H1 (cell line): ENCODE measurements around the gene SENP7. TPM values are rescaled to one million over a fixed set of nuclear protein-coding genes. Genes with fewer than 3 reads are reported as not detected.

ENCODE experiments used
- ASH2L ChIP-seq: fragments of 200-600, 300-600 bp; sonication (generic); IDR thresholded peaks from one replicate; pipeline ENCODE4 v1.7.1; 2017; ENCODE audit warnings: low read length
- ATF3 ChIP-seq: IDR thresholded peaks from 2 replicates; pipeline ENCODE4 v1.6.1; 2011; ENCODE audit warnings: low read depth, mild to moderate bottlenecking, low read length; ENCODE audit not compliant: insufficient read depth
- BCL11A ChIP-seq, 2 experiments: IDR thresholded peaks; one replicate each; pipeline ENCODE4 v1.6.1; 2011; ENCODE audit warnings: low read depth in 2 of 2, low read length in 2 of 2, mild to moderate bottlenecking in 2 of 2
- CBX5 ChIP-seq: fragments of 300-800, 300-1000 bp; sonication (generic); IDR thresholded peaks from 2 replicates; pipeline ENCODE4 v1.7.1; 2016; ENCODE audit warnings: antibody characterized with exemption, low read length, low read depth
- CREB1 ChIP-seq: IDR thresholded peaks from 2 replicates; pipeline ENCODE4 v1.6.1; 2012; ENCODE audit warnings: inconsistent platforms
- CTCF ChIP-seq, 3 experiments: IDR thresholded peaks; 1 replicate in 2 of 3; 2 replicates in 1 of 3; pipeline versions ENCODE4 v1.5.1 to v1.6.1; 2011; ENCODE audit warnings: low read length in 3 of 3, mild to moderate bottlenecking in 3 of 3, inconsistent platforms in 2 of 3, low read depth in 1 of 3, moderate library complexity in 1 of 3; ENCODE audit not compliant: insufficient read depth in 1 of 3; ENCODE audit errors: control extremely low read depth in 1 of 3
- E2F6 ChIP-seq: IDR thresholded peaks from 2 replicates; pipeline ENCODE4 v1.6.1; 2012; ENCODE audit warnings: inconsistent platforms
- EGR1 ChIP-seq: IDR thresholded peaks from 2 replicates; pipeline ENCODE4 v1.6.1; 2011; ENCODE audit warnings: low read depth, low read length, borderline replicate concordance
- GABPA ChIP-seq: IDR thresholded peaks from 2 replicates; pipeline ENCODE4 v1.6.1; 2011; ENCODE audit warnings: mild to moderate bottlenecking, low read length, moderate library complexity, borderline replicate concordance; ENCODE audit not compliant: insufficient read depth
- GTF2F1 ChIP-seq: IDR thresholded peaks from 2 replicates; pipeline ENCODE4 v1.6.1; 2012; ENCODE audit warnings: low read depth, low read length, improper control_type of control experiment, borderline replicate concordance
- KDM1A ChIP-seq: fragments of 200-600, 300-600 bp; sonication (generic); IDR thresholded peaks from 2 replicates; pipeline ENCODE4 v1.7.1; 2016; ENCODE audit warnings: mild to moderate bottlenecking, low read length, borderline replicate concordance
- NANOG ChIP-seq: IDR thresholded peaks from 2 replicates; pipeline ENCODE4 v1.6.1; 2011; ENCODE audit warnings: low read length, low read depth, mild to moderate bottlenecking, inconsistent platforms; ENCODE audit not compliant: insufficient read depth, poor library complexity, severe bottlenecking
- PHF8 ChIP-seq: fragments of 200-600 bp; sonication (generic); conservative IDR thresholded peaks from 2 replicates; pipeline ENCODE4 v1.7.1; 2012; ENCODE audit warnings: low read depth, mild to moderate bottlenecking, inconsistent platforms, low read length, moderate library complexity
- POLR2AphosphoS5 ChIP-seq: IDR thresholded peaks from 2 replicates; pipeline ENCODE4 v1.6.1; 2011; ENCODE audit warnings: low read depth, low read length
- SIRT6 ChIP-seq: IDR thresholded peaks from one replicate; pipeline ENCODE4 v1.7.1; 2012; ENCODE audit warnings: low read length, inconsistent platforms
- SP2 ChIP-seq: IDR thresholded peaks from 2 replicates; pipeline ENCODE4 v1.6.1; 2012; ENCODE audit warnings: mild to moderate bottlenecking, low read length, inconsistent platforms
- SRF ChIP-seq: IDR thresholded peaks from 2 replicates; pipeline ENCODE4 v1.6.1; 2011; ENCODE audit warnings: mild to moderate bottlenecking, low read depth, low read length, moderate library complexity
- TAF7 ChIP-seq: optimal IDR thresholded peaks from 2 replicates; pipeline ENCODE3; 2011; ENCODE audit warnings: low read depth, mild to moderate bottlenecking, inconsistent platforms, low read length, moderate library complexity, borderline replicate concordance
- USF2 ChIP-seq: IDR thresholded peaks from 2 replicates; pipeline ENCODE4 v1.6.1; 2011; ENCODE audit warnings: low read length, improper control_type of control experiment
- ZNF274 ChIP-seq: IDR thresholded peaks from 2 replicates; pipeline ENCODE4 v1.7.0; 2012; ENCODE audit warnings: low read length, borderline replicate concordance; ENCODE audit errors: extremely low read depth
- polyA plus RNA-seq, 7 experiments: library from polyadenylated mRNA; depleted of rRNA in 3 of 7; stranded (reverse) in 5 of 7; unstranded in 2 of 7; fragments of >200 nt in 5 of 7; fragments of 200-250 nt in 2 of 7; gene quantifications; 1 replicate in 5 of 7; 2 replicates in 1 of 7; 4 replicates in 1 of 7; pipeline versions ENCODE4 v1.2.1 to v1.2.3, GENCODE V29; 2011 to 2013; ENCODE audit warnings: missing spikeins in 2 of 7, mixed read lengths in 2 of 7
- total RNA-seq: library from RNA; stranded (reverse); fragmentation: NEBNext Ultra II Directional; extraction: Animal tissue kit (Norgen Biotek cat#: 25700); gene quantifications from 2 replicates; pipeline ENCODE4 v1.2.1, GENCODE V29; 2021

The SENP7 gene
- total and polyA plus RNA-seq, 2 of the 8 experiments (the other 6 are each of a cell fraction or from before 2014, with no cell fraction given) = 2.8 to 7.8 TPM

- peak; percentile 97 for TF ChIP-seq CREB1
- no peak for TF ChIP-seq CBX5
- peak; percentile 62; the same call in 1 of the 2 replicates for TF ChIP-seq E2F6
- TF ChIP-seq ZNF274 = no peak
- peak; percentile 78 for TF ChIP-seq SRF
- TF ChIP-seq ASH2L = peak; percentile 89
- peak; percentile 84 for TF ChIP-seq GTF2F1
- TF ChIP-seq SIRT6 = no peak
- TF ChIP-seq USF2 = no peak
- peak; percentile 84; the same call in 1 of the 2 replicates for TF ChIP-seq PHF8
- peak; percentile 49 for TF ChIP-seq SP2
- TF ChIP-seq KDM1A = no peak
- TF ChIP-seq CTCF (IDR thresholded peaks at IDR 0.05; ENCODE audit: control extremely low read depth in 1 of 3, insufficient read depth in 1 of 3, low read depth in 1 of 3, low read length in 3 of 3) = no peak
- no peak for TF ChIP-seq NANOG
- peak; percentile 99 for TF ChIP-seq POLR2AphosphoS5
- TF ChIP-seq ATF3 = peak; percentile 68
- TF ChIP-seq EGR1 = 0 out of 2 replicates have a peak, but pooled peaks have one; percentile 28
- no peak for TF ChIP-seq BCL11A (IDR thresholded peaks at IDR 0.05; ENCODE audit: low read depth in 2 of 2, low read length in 2 of 2)
- peak; percentile 91 for TF ChIP-seq TAF7
- peak; percentile 99 for TF ChIP-seq GABPA
Measured at GRCh38 chr3:101561630-101562328, 48.8 kb upstream of the SENP7 start, which contains the start of gene TRMT10C (continued).
